Gastrocnemius medialis (tissue), 4 donors: ENCODE data around the gene VAMP3.

Source experiments
- CTCF ChIP-seq, 5 experiments: fragments of 450-650 bp in 3 of 5; fragments of 200-600 bp in 2 of 5; sonication (generic) in 2 of 5; IDR thresholded peaks in 4 of 5; conservative IDR thresholded peaks in 1 of 5; 1 replicate in 4 of 5; 2 replicates in 1 of 5; pipeline ENCODE4 v1.5.1; 2016 to 2019; ENCODE audit warnings: antibody characterized with exemption in 5 of 5, mild to moderate bottlenecking in 3 of 5, moderate library complexity in 3 of 5
- POLR2A ChIP-seq, 2 donors: fragments of 450-650 bp; IDR thresholded peaks; one replicate each; pipeline ENCODE4 v1.6.1; 2017; ENCODE audit warnings: antibody characterized with exemption in 2 of 2, mild to moderate bottlenecking in 2 of 2, moderate library complexity in 2 of 2

GRCh38 chr1:7747605-7748004, 23.5 kb upstream of the VAMP3 start:
- no peak for TF ChIP-seq CTCF (IDR thresholded peaks at IDR 0.05 in 4 of 5, conservative IDR thresholded peaks at IDR 0.05 in 1 of 5)
- no peak for TF ChIP-seq POLR2A (IDR thresholded peaks at IDR 0.05)
